Ovary (tissue), 3 donors: ENCODE results near the gene RPL22.

Experiments
- EP300 ChIP-seq: sonication (generic); formaldehyde crosslinking; IDR thresholded peaks from one replicate; pipeline ENCODE4 v1.6.1; 2017; ENCODE audit warnings: antibody characterized with exemption
- POLR2A ChIP-seq: fragments of 450-650 bp; IDR thresholded peaks from one replicate; pipeline ENCODE4 v1.6.1; 2017; ENCODE audit warnings: antibody characterized with exemption, mild to moderate bottlenecking, moderate library complexity
- TF ChIP-seq, protein P1 (sequence below), 3 donors: fragments of 450-650 bp in 2 of 3; fragments of 200-600 bp in 1 of 3; IDR thresholded peaks; one replicate each; pipeline versions ENCODE4 v1.5.1 to v1.8.0; 2016 to 2022; ENCODE audit warnings: antibody characterized with exemption in 3 of 3, mild to moderate bottlenecking in 1 of 3
- donor health status: DM: no; HTN: no; CAD: no.

DNA sequence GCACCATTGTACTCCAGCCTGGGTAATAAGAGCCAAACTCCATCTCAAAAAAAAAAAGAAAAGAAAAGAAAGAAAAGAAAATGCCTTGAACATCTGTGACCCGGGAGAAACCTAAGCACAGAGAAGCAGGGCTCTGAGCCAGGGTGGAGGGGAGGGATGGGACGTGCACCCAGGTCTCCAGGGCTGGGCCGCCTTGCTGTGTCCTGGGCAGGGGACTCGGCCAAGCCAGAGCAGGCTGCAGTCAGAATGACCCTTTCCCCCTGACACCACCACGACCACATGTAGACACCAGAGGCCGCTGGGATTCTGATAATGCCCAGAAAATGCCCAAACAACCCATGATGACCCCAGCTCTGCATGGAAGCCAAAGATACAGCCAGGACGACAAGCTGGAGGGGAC, 37.1 kb downstream of the RPL22 start:
- TF ChIP-seq, protein P1, sequence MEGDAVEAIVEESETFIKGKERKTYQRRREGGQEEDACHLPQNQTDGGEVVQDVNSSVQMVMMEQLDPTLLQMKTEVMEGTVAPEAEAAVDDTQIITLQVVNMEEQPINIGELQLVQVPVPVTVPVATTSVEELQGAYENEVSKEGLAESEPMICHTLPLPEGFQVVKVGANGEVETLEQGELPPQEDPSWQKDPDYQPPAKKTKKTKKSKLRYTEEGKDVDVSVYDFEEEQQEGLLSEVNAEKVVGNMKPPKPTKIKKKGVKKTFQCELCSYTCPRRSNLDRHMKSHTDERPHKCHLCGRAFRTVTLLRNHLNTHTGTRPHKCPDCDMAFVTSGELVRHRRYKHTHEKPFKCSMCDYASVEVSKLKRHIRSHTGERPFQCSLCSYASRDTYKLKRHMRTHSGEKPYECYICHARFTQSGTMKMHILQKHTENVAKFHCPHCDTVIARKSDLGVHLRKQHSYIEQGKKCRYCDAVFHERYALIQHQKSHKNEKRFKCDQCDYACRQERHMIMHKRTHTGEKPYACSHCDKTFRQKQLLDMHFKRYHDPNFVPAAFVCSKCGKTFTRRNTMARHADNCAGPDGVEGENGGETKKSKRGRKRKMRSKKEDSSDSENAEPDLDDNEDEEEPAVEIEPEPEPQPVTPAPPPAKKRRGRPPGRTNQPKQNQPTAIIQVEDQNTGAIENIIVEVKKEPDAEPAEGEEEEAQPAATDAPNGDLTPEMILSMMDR (IDR thresholded peaks at IDR 0.05) = no peak
- TF ChIP-seq POLR2A (no peak), EP300 (no peak)
